Uterus (tissue), 4 donors: ENCODE measurements around the gene SH3RF3. TPM values are rescaled to one million over a fixed set of nuclear protein-coding genes. Genes with fewer than 3 reads are reported as not detected.

Experiments
- DNase-seq, 2 donors: peaks; one replicate each; pipeline ENCODE4 v3.0.0-alpha.2; 2019 to 2020
- H3K27ac ChIP-seq, 2 donors: fragments of 200-600 bp; sonication (generic); 1 replicate in 1 of 2; 2 replicates in 1 of 2; pipeline ENCODE4 v1.5.1; 2016 to 2018
- H3K27me3 ChIP-seq, 2 donors: fragments of 200-600 bp; sonication (generic); one replicate each; pipeline ENCODE4 v1.5.1; 2018 to 2019; ENCODE audit warnings: control low read depth in 1 of 2
- H3K36me3 ChIP-seq, 2 donors: fragments of 200-600 bp; sonication (generic); one replicate each; pipeline ENCODE4 v1.5.1; 2019; ENCODE audit warnings: control low read depth in 1 of 2
- H3K4me1 ChIP-seq, 2 donors: fragments of 200-600 bp; sonication (generic); one replicate each; pipeline ENCODE4 v1.5.1; 2018 to 2019; ENCODE audit warnings: control low read depth in 1 of 2
- H3K4me3 ChIP-seq, 2 donors: fragments of 200-600 bp; sonication (generic); 1 replicate in 1 of 2; 2 replicates in 1 of 2; pipeline ENCODE4 v1.5.1; 2018 to 2019; ENCODE audit warnings: mild to moderate bottlenecking in 1 of 2
- H3K9me3 ChIP-seq, 2 donors: fragments of 200-600 bp; sonication (generic); one replicate each; pipeline ENCODE4 v1.5.1; 2019; ENCODE audit warnings: control low read depth in 1 of 2
- CTCF ChIP-seq, 4 experiments: fragments of 200-600 bp in 2 of 4; fragments of 450-650 bp in 2 of 4; sonication (generic) in 2 of 4; IDR thresholded peaks; one replicate each; pipeline ENCODE4 v1.5.1; 2016 to 2019; ENCODE audit warnings: antibody characterized with exemption in 4 of 4, mild to moderate bottlenecking in 2 of 4, moderate library complexity in 1 of 4
- POLR2A ChIP-seq, 2 donors: fragments of 450-650 bp; IDR thresholded peaks; one replicate each; pipeline ENCODE4 v1.6.1; 2016; ENCODE audit warnings: antibody characterized with exemption in 2 of 2, mild to moderate bottlenecking in 1 of 2, moderate library complexity in 1 of 2
- intact Hi-C: fragments of 100-400 bp; cut with DNase I; formaldehyde crosslinking; loops from one replicate; pipeline ENCODE4 v1.15.1; 2023; ENCODE audit warnings: low total_unique reads
- total RNA-seq, 4 donors: library from RNA; depleted of rRNA in 3 of 4; stranded (reverse); fragments of >200 nt in 3 of 4; gene quantifications; one replicate each; pipeline versions ENCODE4 v1.1.0 to v1.2.4, GENCODE V29; 2014 to 2023
- donor health status: DM: yes; HTN: yes; CAD: no.

Gene SH3RF3
- total RNA-seq, 4 donors from 2014 or later = 5.1 to 10.2 (median 8.7) TPM; not detected in 1

- Histone ChIP-seq H3K27ac (no peak overlapping the region), H3K4me3 (no peak overlapping the region), H3K4me1 (no peaks in the 10 kb centered on the region), H3K36me3 (no peaks in the 10 kb centered on the region), H3K9me3 (no peaks in the 10 kb centered on the region), H3K27me3 (no peaks in the 10 kb centered on the region)
- TF ChIP-seq POLR2A (IDR thresholded peaks at IDR 0.05) = no peak
- TF ChIP-seq CTCF (IDR thresholded peaks at IDR 0.05) = no peak
- intact Hi-C loops = no loop called here
- DNase-seq = no peak
These were observed 369.9 kb downstream of the SH3RF3 start for GRCh38 chr2:109498906-109499305.

GRCh38 chr2:109499566-109499965 lies 370.6 kb downstream of the SH3RF3 start:
- H3K27me3 ChIP-seq = no peaks in the 10 kb centered on the region
- intact Hi-C loops = no loop called here
- no peaks in the 10 kb centered on the region for H3K36me3 ChIP-seq
- TF ChIP-seq POLR2A (IDR thresholded peaks at IDR 0.05) (no peak), CTCF (IDR thresholded peaks at IDR 0.05) (no peak)
- no peak for DNase-seq
- H3K4me3 ChIP-seq = no peak overlapping the region
- no peaks in the 10 kb centered on the region for H3K4me1 ChIP-seq
- no peaks in the 10 kb centered on the region for H3K9me3 ChIP-seq
- no peak overlapping the region for H3K27ac ChIP-seq

- Histone ChIP-seq H3K4me1 (no peaks in the 10 kb centered on the region), H3K9me3 (no peaks in the 10 kb centered on the region), H3K27ac (no peak overlapping the region), H3K27me3 (no peaks in the 10 kb centered on the region), H3K36me3 (no peaks in the 10 kb centered on the region), H3K4me3 (no peak overlapping the region)
- TF ChIP-seq POLR2A (IDR thresholded peaks at IDR 0.05) (no peak), CTCF (IDR thresholded peaks at IDR 0.05) (no peak)
- DNase-seq = no peak
- intact Hi-C loops = no loop called here
These were observed 371.9 kb downstream of the SH3RF3 start for GRCh38 chr2:109500910-109501309.

- intact Hi-C loops = no loop called here
- Histone ChIP-seq H3K36me3 (no peaks in the 10 kb centered on the region), H3K27me3 (no peaks in the 10 kb centered on the region), H3K4me3 (no peak overlapping the region), H3K9me3 (no peaks in the 10 kb centered on the region), H3K27ac (no peak overlapping the region), H3K4me1 (no peaks in the 10 kb centered on the region)
- DNase-seq = no peak
- TF ChIP-seq POLR2A (IDR thresholded peaks at IDR 0.05) (no peak), CTCF (IDR thresholded peaks at IDR 0.05) (no peak)
These were observed 372.5 kb downstream of the SH3RF3 start for GRCh38 chr2:109501461-109501860.

GRCh38 chr2:109503191-109503590 lies 374.2 kb downstream of the SH3RF3 start:
- intact Hi-C loops = no loop called here
- H3K27me3 ChIP-seq = no peaks in the 10 kb centered on the region
- no peak overlapping the region for H3K4me3 ChIP-seq
- no peaks in the 10 kb centered on the region for H3K4me1 ChIP-seq
- H3K36me3 ChIP-seq = no peaks in the 10 kb centered on the region
- H3K9me3 ChIP-seq = no peaks in the 10 kb centered on the region
- DNase-seq = no peak
- no peak for TF ChIP-seq POLR2A (IDR thresholded peaks at IDR 0.05)
- TF ChIP-seq CTCF (IDR thresholded peaks at IDR 0.05) = no peak
- H3K27ac ChIP-seq = no peak overlapping the region
